ENCODE data around the gene ZNF268.

The ZNF268 gene

GRCh38 chr12:133181238-133181959 is at the start of gene ZNF268:
Gene ZNF268 (plus strand): TSS chr12:133181495. CDS start chr12:133181998, 503 bp downstream.
- peak; percentile 81 for DNase-seq (ENCODE audit: low read depth in 2 of 2)

- no peak for DNase-seq (ENCODE audit: low read depth in 2 of 2)
Observed at GRCh38 chr12:133135747-133136146, 45.5 kb upstream of the ZNF268 start.

GRCh38 chr12:133145981-133146380 is 35.3 kb upstream of the ZNF268 start:
- DNase-seq (ENCODE audit: low read depth in 2 of 2), result no peak

- no peak for DNase-seq (ENCODE audit: low read depth in 2 of 2)
Observed at GRCh38 chr12:133156125-133156690, 25.1 kb upstream of the ZNF268 start.

- no peak for DNase-seq (ENCODE audit: low read depth in 2 of 2)
Observed at GRCh38 chr12:133165776-133166175, 15.5 kb upstream of the ZNF268 start.

- DNase-seq (ENCODE audit: low read depth in 2 of 2), result no peak
Observed at GRCh38 chr12:133172491-133172890, 8.8 kb upstream of the ZNF268 start.

GRCh38 chr12:133174901-133175300 is 6.4 kb upstream of the ZNF268 start:
- no peak for DNase-seq (ENCODE audit: low read depth in 2 of 2)

GRCh38 chr12:133180669-133181068 is 626 bp upstream of the ZNF268 start:
- DNase-seq (ENCODE audit: low read depth in 2 of 2), result no peak

- DNase-seq (ENCODE audit: low read depth in 2 of 2), result no peak
Observed at GRCh38 chr12:133190176-133190575, 8.9 kb downstream of the ZNF268 start.

- no peak for DNase-seq (ENCODE audit: low read depth in 2 of 2)
Observed at GRCh38 chr12:133192847-133193246, 11.6 kb downstream of the ZNF268 start.

- DNase-seq (ENCODE audit: low read depth in 2 of 2), result no peak
Observed at GRCh38 chr12:133201888-133202287, 20.6 kb downstream of the ZNF268 start.

GRCh38 chr12:133202493-133203343 is 21.4 kb downstream of the ZNF268 start:
- no peak for DNase-seq (ENCODE audit: low read depth in 2 of 2)

GRCh38 chr12:133203344-133204263 is 22.3 kb downstream of the ZNF268 start:
- no peak for DNase-seq (ENCODE audit: low read depth in 2 of 2)

GRCh38 chr12:133204264-133204603 is 22.9 kb downstream of the ZNF268 start:
- DNase-seq (ENCODE audit: low read depth in 2 of 2), result no peak

GRCh38 chr12:133206390-133206789 is 25.1 kb downstream of the ZNF268 start:
- no peak for DNase-seq (ENCODE audit: low read depth in 2 of 2)

- no peak for DNase-seq (ENCODE audit: low read depth in 2 of 2)
Observed at GRCh38 chr12:133215724-133216123, 34.4 kb downstream of the ZNF268 start.

- DNase-seq (ENCODE audit: low read depth in 2 of 2), result no peak
Observed at GRCh38 chr12:133217219-133217618, 35.9 kb downstream of the ZNF268 start.

- no peak for DNase-seq (ENCODE audit: low read depth in 2 of 2)
Observed at GRCh38 chr12:133220521-133220920, 39.2 kb downstream of the ZNF268 start.

- no peak for DNase-seq (ENCODE audit: low read depth in 2 of 2)
Observed at GRCh38 chr12:133221241-133221640, 39.9 kb downstream of the ZNF268 start.

- no peak for DNase-seq (ENCODE audit: low read depth in 2 of 2)
Observed at GRCh38 chr12:133222211-133222610, 40.9 kb downstream of the ZNF268 start.

GRCh38 chr12:133225527-133225926 is 44.2 kb downstream of the ZNF268 start:
- no peak for DNase-seq (ENCODE audit: low read depth in 2 of 2)

GRCh38 chr12:133226690-133227089 is 45.4 kb downstream of the ZNF268 start:
- DNase-seq (ENCODE audit: low read depth in 2 of 2), result no peak

Data from activated CD8-positive, alpha-beta memory T cell treated with anti-CD3 and anti-CD28 coated beads for 4 hours (primary cell).